Mesenchymal stem cell (in vitro differentiated cells and primary cell): ENCODE measurements around the gene RAB11FIP4.

Experiments used
- DNase-seq: peaks from one replicate; pipeline ENCODE4 v3.0.0-alpha.2; 2013
- H2AFZ ChIP-seq: one replicate; pipeline ENCODE4 v1.6.1; 2013; ENCODE audit warnings: low read depth, mild to moderate bottlenecking, control low read depth, inconsistent platforms, low read length, moderate library complexity
- H2AK5ac ChIP-seq: 2 replicates; pipeline ENCODE4 v1.6.1; 2013; ENCODE audit warnings: low read length, moderate library complexity, mild to moderate bottlenecking, inconsistent platforms; ENCODE audit not compliant: severe bottlenecking
- H2BK120ac ChIP-seq: one replicate; pipeline ENCODE4 v1.6.1; 2013; ENCODE audit warnings: low read depth, mild to moderate bottlenecking, inconsistent platforms, low read length, moderate library complexity
- H2BK12ac ChIP-seq, 2 experiments: one replicate each; pipeline ENCODE4 v1.6.1; 2013; ENCODE audit warnings: inconsistent platforms in 2 of 2, low read length in 2 of 2, mild to moderate bottlenecking in 2 of 2, moderate library complexity in 2 of 2, control low read depth in 1 of 2
- H2BK15ac ChIP-seq: one replicate; pipeline ENCODE4 v1.6.1; 2013; ENCODE audit warnings: mild to moderate bottlenecking, low read depth, inconsistent platforms; ENCODE audit not compliant: poor library complexity, severe bottlenecking
- H2BK5ac ChIP-seq: 2 replicates; pipeline ENCODE4 v1.6.1; 2013; ENCODE audit warnings: low read depth, mild to moderate bottlenecking, low read length, control low read depth, inconsistent platforms; ENCODE audit not compliant: poor library complexity, severe bottlenecking
- H3K14ac ChIP-seq, 2 experiments: one replicate each; pipeline ENCODE4 v1.6.1; 2013; ENCODE audit warnings: inconsistent platforms in 2 of 2, low read length in 2 of 2, control low read depth in 1 of 2, mild to moderate bottlenecking in 1 of 2, moderate library complexity in 1 of 2
- H3K18ac ChIP-seq, 2 experiments: one replicate each; pipeline ENCODE4 v1.6.1; 2013; ENCODE audit warnings: inconsistent platforms in 2 of 2, low read length in 2 of 2, control low read depth in 1 of 2, low read depth in 1 of 2, mild to moderate bottlenecking in 1 of 2
- H3K23ac ChIP-seq, 2 experiments: one replicate each; pipeline ENCODE4 v1.6.1; 2013; ENCODE audit warnings: inconsistent platforms in 2 of 2, low read length in 2 of 2, mild to moderate bottlenecking in 2 of 2, moderate library complexity in 2 of 2, control low read depth in 1 of 2
- H3K27ac ChIP-seq: 2 replicates; pipeline ENCODE4 v1.5.1; 2013; ENCODE audit warnings: mild to moderate bottlenecking, moderate library complexity, low read length, control low read depth, inconsistent platforms; ENCODE audit not compliant: poor library complexity, severe bottlenecking
- H3K27me3 ChIP-seq, 2 experiments: 2 replicates each; pipeline versions ENCODE4 v1.6.1 to v1.7.0; 2013; ENCODE audit warnings: low read length in 2 of 2, mild to moderate bottlenecking in 2 of 2, moderate library complexity in 2 of 2, control low read depth in 1 of 2, inconsistent platforms in 1 of 2; ENCODE audit not compliant: control insufficient read depth in 1 of 2, insufficient read depth in 1 of 2
- H3K36me3 ChIP-seq, 2 experiments: 2 replicates each; pipeline versions ENCODE4 v1.6.1 to v1.7.0; 2013; ENCODE audit warnings: low read length in 2 of 2, control low read depth in 1 of 2, inconsistent platforms in 1 of 2, low read depth in 1 of 2, mild to moderate bottlenecking in 1 of 2; ENCODE audit not compliant: insufficient read depth in 2 of 2, control insufficient read depth in 1 of 2
- H3K4ac ChIP-seq, 2 experiments: one replicate each; pipeline ENCODE4 v1.6.1; 2013; ENCODE audit warnings: inconsistent platforms in 2 of 2, low read length in 2 of 2, mild to moderate bottlenecking in 2 of 2, moderate library complexity in 2 of 2, control low read depth in 1 of 2, low read depth in 1 of 2
- H3K4me1 ChIP-seq: 2 replicates; pipeline ENCODE4 v1.6.1; 2013; ENCODE audit warnings: low read depth, low read length, control low read depth; ENCODE audit not compliant: control insufficient read depth, insufficient read depth
- H3K4me2 ChIP-seq: 2 replicates; pipeline ENCODE4 v1.6.1; 2013; ENCODE audit warnings: low read length, mild to moderate bottlenecking, inconsistent platforms; ENCODE audit not compliant: poor library complexity, severe bottlenecking
- H3K4me3 ChIP-seq, 2 experiments: 2 replicates each; pipeline versions ENCODE4 v1.5.1 to v1.7.0; 2013; ENCODE audit warnings: low read length in 2 of 2, mild to moderate bottlenecking in 2 of 2, control low read depth in 1 of 2, low read depth in 1 of 2; ENCODE audit not compliant: insufficient read depth in 1 of 2
- H3K79me1 ChIP-seq: replicated peaks from 2 replicates; pipeline ENCODE4 v1.6.1; 2013; ENCODE audit warnings: mild to moderate bottlenecking, control low read depth, low read length, inconsistent platforms; ENCODE audit not compliant: poor library complexity, severe bottlenecking
- H3K9ac ChIP-seq: 2 replicates; pipeline ENCODE4 v1.7.0; 2013; ENCODE audit warnings: mild to moderate bottlenecking, low read length, moderate library complexity
- H3K9me3 ChIP-seq: 2 replicates; pipeline ENCODE4 v1.7.0; 2013; ENCODE audit warnings: mild to moderate bottlenecking, low read length; ENCODE audit not compliant: control insufficient read depth
- H4K8ac ChIP-seq: one replicate; pipeline ENCODE4 v1.6.1; 2013; ENCODE audit warnings: inconsistent platforms, mild to moderate bottlenecking, low read length, moderate library complexity
- H4K91ac ChIP-seq: one replicate; pipeline ENCODE4 v1.6.1; 2013; ENCODE audit warnings: mild to moderate bottlenecking, low read length, inconsistent platforms
- WGBS: methylation state at CpG from one replicate; pipeline ENCODE4 v1.1.7; 2013; ENCODE audit warnings: mixed read lengths; 5-methylcytosine and 5-hydroxymethylcytosine counted together

The RAB11FIP4 gene

GRCh38 chr17:31575043-31575442 is 183.6 kb downstream of the RAB11FIP4 start:
- Histone ChIP-seq H3K14ac (no peak overlapping the region), H3K4me3 (no peak overlapping the region), H3K27ac (no peak overlapping the region), H2AFZ (no peak overlapping the region), H3K9ac (no peak overlapping the region), H2AK5ac (no peak overlapping the region), H4K91ac (no peak overlapping the region), H3K4me2 (no peak overlapping the region), H4K8ac (no peak overlapping the region), H2BK120ac (no peak overlapping the region), H2BK5ac (no peak overlapping the region), H3K4me1 (peaks cover 39% of the 10 kb centered on the region), H2BK15ac (no peak overlapping the region), H3K36me3 (peaks cover 62 to 72% of the 10 kb centered on the region in 2 experiments), H3K4ac (no peak overlapping the region), H3K27me3 (no peaks in the 10 kb centered on the region), H3K79me1 (peaks cover 2% of the 10 kb centered on the region), H3K18ac (no peak overlapping the region), H2BK12ac (no peak overlapping the region), H3K23ac (no peak overlapping the region), H3K9me3 (no peaks in the 10 kb centered on the region)
- 94% methylated on average over 13 of the region's 13 CpGs for WGBS
- no peak for DNase-seq

GRCh38 chr17:31579265-31579664 is 187.8 kb downstream of the RAB11FIP4 start:
- no peak overlapping the region for H4K91ac ChIP-seq
- H4K8ac ChIP-seq = no peak overlapping the region
- peaks cover 43 to 65% of the 10 kb centered on the region in 2 experiments for H3K36me3 ChIP-seq
- no peak overlapping the region for H2BK12ac ChIP-seq
- H3K27ac ChIP-seq = peak overlapping the region; percentile 30
- no peak overlapping the region for H2AFZ ChIP-seq
- peaks cover 36% of the 10 kb centered on the region for H3K4me1 ChIP-seq
- 73% methylated on average over 4 of the region's 4 CpGs for WGBS
- peak overlapping the region; percentile 27 for H2AK5ac ChIP-seq
- no peak overlapping the region for H2BK15ac ChIP-seq
- no peak overlapping the region for H2BK5ac ChIP-seq
- H2BK120ac ChIP-seq = no peak overlapping the region
- no peak overlapping the region for H3K4me2 ChIP-seq
- no peak overlapping the region for H3K4ac ChIP-seq
- H3K27me3 ChIP-seq = no peaks in the 10 kb centered on the region
- no peaks in the 10 kb centered on the region for H3K9me3 ChIP-seq
- DNase-seq = peak; percentile 38
- no peak overlapping the region for H3K23ac ChIP-seq
- peaks cover 10% of the 10 kb centered on the region for H3K79me1 ChIP-seq
- peak overlapping the region; percentile 64 for H3K9ac ChIP-seq
- H3K14ac ChIP-seq = no peak overlapping the region
- no peak overlapping the region for H3K18ac ChIP-seq
- H3K4me3 ChIP-seq = no peak overlapping the region

GRCh38 chr17:31580316-31580705 is 188.8 kb downstream of the RAB11FIP4 start:
- peak overlapping the region in 1 of 2 experiments; percentile 20 for H3K4me3 ChIP-seq
- peak overlapping the region; percentile 93 for H3K27ac ChIP-seq
- no peak overlapping the region for H3K4me2 ChIP-seq
- no peak overlapping the region for H4K91ac ChIP-seq
- no peaks in the 10 kb centered on the region for H3K9me3 ChIP-seq
- H3K27me3 ChIP-seq = no peaks in the 10 kb centered on the region
- H2BK15ac ChIP-seq = no peak overlapping the region
- no peak overlapping the region for H2BK120ac ChIP-seq
- H2BK5ac ChIP-seq = no peak overlapping the region
- no peak overlapping the region for H3K14ac ChIP-seq
- H3K79me1 ChIP-seq = peaks cover 13% of the 10 kb centered on the region
- no peak for DNase-seq
- no peak overlapping the region for H2BK12ac ChIP-seq
- no peak overlapping the region for H4K8ac ChIP-seq
- H3K4me1 ChIP-seq = peaks cover 38% of the 10 kb centered on the region
- no peak overlapping the region for H3K23ac ChIP-seq
- peaks cover 38 to 65% of the 10 kb centered on the region in 2 experiments for H3K36me3 ChIP-seq
- no peak overlapping the region for H3K4ac ChIP-seq
- H2AFZ ChIP-seq = no peak overlapping the region
- WGBS = 100% methylated on average over 3 of the region's 3 CpGs
- H2AK5ac ChIP-seq = peak overlapping the region; percentile 5
- peak overlapping the region; percentile 64 for H3K9ac ChIP-seq
- no peak overlapping the region for H3K18ac ChIP-seq

- 79% methylated on average over 16 of the region's 16 CpGs for WGBS
- Histone ChIP-seq H3K4me3 (peak overlapping the region in 1 of 2 experiments; percentile 20), H2BK5ac (no peak overlapping the region), H3K27ac (peak overlapping the region; percentile 93), H3K27me3 (no peaks in the 10 kb centered on the region), H4K8ac (peak overlapping the region; percentile 21), H3K9me3 (no peaks in the 10 kb centered on the region), H2BK12ac (peak overlapping the region; percentile 43 to 72), H2AK5ac (peak overlapping the region; percentile 68), H3K36me3 (peaks cover 37 to 63% of the 10 kb centered on the region in 2 experiments), H2AFZ (no peak overlapping the region), H3K4ac (peak overlapping the region in 1 of 2 experiments; percentile 60), H4K91ac (peak overlapping the region; percentile 24), H3K23ac (peak overlapping the region in 1 of 2 experiments; percentile 85), H3K18ac (peak overlapping the region; percentile 74 to 75), H3K79me1 (peaks cover 17% of the 10 kb centered on the region), H3K9ac (peak overlapping the region; percentile 64), H3K4me2 (peak overlapping the region; percentile 51), H2BK120ac (no peak overlapping the region), H2BK15ac (no peak overlapping the region), H3K14ac (peak overlapping the region in 1 of 2 experiments; percentile 44), H3K4me1 (peaks cover 36% of the 10 kb centered on the region)
- peak; percentile 72 for DNase-seq
Measured at GRCh38 chr17:31580706-31581490, 189.4 kb downstream of the RAB11FIP4 start.
